Measurements from ENCODE around the gene MTHFR. TPM values are rescaled to one million over a fixed set of nuclear protein-coding genes. Genes with fewer than 3 reads are reported as not detected.

Gene MTHFR
- total and polyA plus RNA-seq, 2 of the 8 experiments (the other 6 are each of a cell fraction or from before 2014, with no cell fraction given), result 8.7 to 18.5 TPM

GRCh38 chr1:11800756-11801433 lies 4.9 kb downstream of the MTHFR start:
- no peak overlapping the region for H3K9ac ChIP-seq (replicated peaks in 1 of 4; ENCODE audit: extremely low read depth in 1 of 4, low read depth in 3 of 4, low read length in 3 of 4)
- ChIA-PET POLR2A (ENCODE audit: partially characterized antibody) (interaction anchor here (1.3 kb wide), 1 partner anchor 15 kb away, joined by 3 read pairs; no protein-coding TSS in a partner anchor), CTCF (ENCODE audit: partially characterized antibody) (interaction anchor here (4.2 kb wide), 1 partner anchor 14 kb away, joined by 49 read pairs; no protein-coding TSS in a partner anchor)
- peaks cover 6 to 7% of the 10 kb centered on the region in 2 experiments for H4K20me1 ChIP-seq (replicated peaks in 1 of 2; ENCODE audit: control insufficient read depth in 1 of 2, insufficient read depth in 2 of 2, low read length in 2 of 2)
- H3K4me3 ChIP-seq (ENCODE audit: extremely low read depth in 1 of 4, insufficient read depth in 2 of 4, low read depth in 3 of 4, low read length in 4 of 4), result no peak overlapping the region
- no peaks in the 10 kb centered on the region for H3K27me3 ChIP-seq (replicated peaks in 1 of 4; ENCODE audit: control insufficient read depth in 3 of 4, extremely low read depth in 1 of 4, insufficient read depth in 3 of 4, low read length in 3 of 4)
- H3K9me3 ChIP-seq (ENCODE audit: insufficient read depth in 2 of 2, low read depth in 1 of 2, low read length in 1 of 2), result no peaks in the 10 kb centered on the region
- H2AFZ ChIP-seq (ENCODE audit: low read length), result no peak overlapping the region
- H2BK15ac ChIP-seq (ENCODE audit: low read length), result no peak overlapping the region
- no peak overlapping the region for H3K14ac ChIP-seq (ENCODE audit: insufficient read length)
- H3K23me2 ChIP-seq (ENCODE audit: low read depth, low read length), result peaks cover 13% of the 10 kb centered on the region
- no peak overlapping the region for H3K56ac ChIP-seq (replicated peaks; ENCODE audit: insufficient read length, low read depth, low read length)
- H3K36me3 ChIP-seq (ENCODE audit: control insufficient read depth in 2 of 4, insufficient read depth in 4 of 4, low read length in 3 of 4), result peaks cover 6 to 14% (median 12%) of the 10 kb centered on the region in 4 experiments; a peak in 7 of 8 replicates
- FAIRE-seq (no peak), DNase-seq (ENCODE audit: low read depth in 1 of 2, low spot score in 2 of 2) (no peak)
- H3K4me1 ChIP-seq (replicated peaks in 1 of 4; ENCODE audit: control insufficient read depth in 3 of 4, insufficient read depth in 4 of 4, low read length in 3 of 4), result peaks cover 11 to 15% (median 13%) of the 10 kb centered on the region in 4 experiments
- H2BK5ac ChIP-seq (ENCODE audit: low read depth, low read length), result no peak overlapping the region
- 90% methylated on average over 20 of the region's 21 CpGs; no CpG with 5 or more reads in 1 of the 2 experiments for WGBS, 2 experiments (ENCODE audit: extremely low coverage in 1 of 2, insufficient coverage in 1 of 2, insufficient read length in 1 of 2, insufficient replicate concordance in 2 of 2, low coverage in 1 of 2, low lambda C conversion rate in 2 of 2, missing lambda C conversion rate in 1 of 2)
- no peak overlapping the region for H2AK5ac ChIP-seq (ENCODE audit: low read depth, low read length)
- no peak overlapping the region for H2BK12ac ChIP-seq (ENCODE audit: low read depth, low read length)
- no peak overlapping the region for H3K4ac ChIP-seq (replicated peaks; ENCODE audit: insufficient read length, low read depth, low read length)
- no peak overlapping the region for H2BK120ac ChIP-seq (replicated peaks; ENCODE audit: low read depth, low read length)
- H3K18ac ChIP-seq (ENCODE audit: extremely low read depth, low read length), result no peak overlapping the region
- H2BK20ac ChIP-seq (ENCODE audit: low read length), result no peak overlapping the region
- H4K8ac ChIP-seq (ENCODE audit: extremely low read depth, insufficient read depth, low read length), result no peak overlapping the region
- H3K27ac ChIP-seq (ENCODE audit: low read depth, low read length), result no peak overlapping the region
- H3K79me1 ChIP-seq (ENCODE audit: low read depth, low read length), result no peaks in the 10 kb centered on the region
- H3K79me2 ChIP-seq (ENCODE audit: control insufficient read depth in 1 of 2, insufficient read depth in 2 of 2, low read length in 2 of 2), result peaks cover 0 to 17% of the 10 kb centered on the region in 2 experiments; a peak in 2 of 4 replicates
- no peak overlapping the region for H3K23ac ChIP-seq (ENCODE audit: insufficient read length)
- H4K91ac ChIP-seq (replicated peaks; ENCODE audit: insufficient read length, low read length), result no peak overlapping the region
- no peak overlapping the region for H4K5ac ChIP-seq (ENCODE audit: insufficient read length, low read depth, low read length)
- no peak overlapping the region for H3K4me2 ChIP-seq (ENCODE audit: insufficient read depth in 1 of 2, low read depth in 2 of 2, low read length in 2 of 2)
- TF ChIP-seq CTBP2 (IDR thresholded peaks at IDR 0.05; ENCODE audit: borderline replicate concordance, insufficient read depth, insufficient read length, low read length) (no peak), EZH2 (IDR thresholded peaks at IDR 0.05; ENCODE audit: low read depth, low read length, severe bottlenecking) (no peak), CBX5 (IDR thresholded peaks at IDR 0.05; ENCODE audit: low read depth, low read length) (no peak), RFX5 (IDR thresholded peaks at IDR 0.05; ENCODE audit: borderline replicate concordance, low read depth, low read length) (no peak), PHF8 (conservative IDR thresholded peaks at IDR 0.05; ENCODE audit: low read depth, low read length) (no peak), KDM1A (IDR thresholded peaks at IDR 0.05; ENCODE audit: borderline replicate concordance, low read length) (no peak), RBBP5 (IDR thresholded peaks at IDR 0.05; ENCODE audit: borderline replicate concordance, low read depth, low read length) (no peak), BACH1 (IDR thresholded peaks at IDR 0.05; ENCODE audit: low read length) (no peak), KDM4A (IDR thresholded peaks at IDR 0.05; ENCODE audit: low read depth, low read length, severe bottlenecking) (no peak), SAP30 (IDR thresholded peaks at IDR 0.05; ENCODE audit: insufficient read depth, insufficient replicate concordance, low read length) (no peak), POU5F1 (IDR thresholded peaks at IDR 0.05; ENCODE audit: low read depth, low read length) (no peak), SIN3A (conservative IDR thresholded peaks at IDR 0.05 in 1 of 2, IDR thresholded peaks at IDR 0.05 in 1 of 2; ENCODE audit: low read depth in 1 of 2, low read length in 2 of 2) (no peak)

All from H1 (cell line).